ENCODE data around the gene UNKL.

The UNKL gene

DNA sequence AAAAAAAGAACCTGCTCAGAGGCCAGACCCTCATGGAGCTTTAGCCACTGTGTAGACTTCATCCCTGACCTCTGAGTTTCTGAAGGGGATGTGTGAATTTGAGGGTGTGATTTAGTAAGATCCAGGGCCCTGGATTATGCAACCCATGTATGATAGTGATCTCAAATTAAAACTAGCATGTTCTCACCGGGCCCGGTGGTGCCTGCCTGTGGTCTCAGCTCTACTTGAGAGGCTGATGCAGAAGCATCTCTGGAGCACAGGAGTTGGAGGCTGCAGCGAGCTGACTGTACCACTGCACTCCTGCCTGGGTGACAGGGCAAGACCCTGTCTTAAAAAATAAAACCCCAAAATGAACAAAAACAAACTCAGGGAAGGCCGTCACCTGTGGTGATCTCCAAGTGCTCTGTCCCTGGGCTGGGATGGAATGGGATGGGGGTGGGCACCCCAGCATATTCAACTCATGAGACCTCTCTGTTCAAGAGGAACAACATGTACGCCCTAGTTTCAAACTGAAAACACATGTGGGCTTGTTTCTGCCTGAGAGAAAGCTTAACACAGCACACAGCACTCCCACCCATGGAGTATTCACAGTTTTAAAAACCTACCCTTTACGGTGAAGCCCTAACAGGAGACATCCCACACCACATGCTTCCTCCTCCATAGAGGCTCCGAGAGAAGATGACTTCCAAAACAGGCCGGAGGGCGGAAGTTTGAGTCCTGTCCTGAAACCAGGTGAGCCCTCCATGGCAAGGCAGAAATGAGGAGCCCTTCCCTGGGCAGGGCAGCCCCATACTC lies 32.7 kb downstream of the UNKL start:
- Mint-ChIP-seq H3K4me1 (peaks cover 22% of the 10 kb centered on the region), H3K9me3 (no peaks in the 10 kb centered on the region), H3K27ac (no peak overlapping the region), H3K36me3 (peaks cover 63% of the 10 kb centered on the region), H3K4me3 (no peak overlapping the region)
- ATAC-seq (no peak), DNase-seq (ENCODE audit: low spot score in 2 of 2) (no peak)

DNA sequence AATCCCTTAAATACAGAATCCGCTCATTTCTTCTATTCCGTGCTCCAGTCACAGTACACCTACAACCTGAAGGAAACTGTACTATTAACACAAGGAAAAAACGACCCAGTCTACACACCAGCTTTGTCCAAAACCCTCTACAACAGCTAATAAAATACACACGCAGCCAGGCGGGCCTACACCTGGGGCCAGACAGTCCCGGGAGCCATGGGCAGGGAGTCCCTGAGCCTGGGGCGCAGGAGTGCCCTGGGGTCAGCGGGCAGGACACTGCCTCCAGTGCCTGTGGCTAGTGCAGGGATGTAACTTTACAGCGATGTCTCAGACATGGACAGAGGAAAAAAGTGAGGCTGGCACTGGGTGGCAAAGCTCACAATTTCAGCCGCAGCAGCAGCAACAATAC lies 34.3 kb downstream of the UNKL start:
- DNase-seq (ENCODE audit: low spot score in 2 of 2) (no peak), ATAC-seq (no peak)
- H3K36me3 Mint-ChIP-seq: peaks cover 69% of the 10 kb centered on the region
- peak overlapping the region; percentile 96 for H3K27ac Mint-ChIP-seq
- no peaks in the 10 kb centered on the region for H3K9me3 Mint-ChIP-seq
- peak overlapping the region; percentile 82 for H3K4me3 Mint-ChIP-seq
- H3K4me1 Mint-ChIP-seq: peaks cover 22% of the 10 kb centered on the region

DNA sequence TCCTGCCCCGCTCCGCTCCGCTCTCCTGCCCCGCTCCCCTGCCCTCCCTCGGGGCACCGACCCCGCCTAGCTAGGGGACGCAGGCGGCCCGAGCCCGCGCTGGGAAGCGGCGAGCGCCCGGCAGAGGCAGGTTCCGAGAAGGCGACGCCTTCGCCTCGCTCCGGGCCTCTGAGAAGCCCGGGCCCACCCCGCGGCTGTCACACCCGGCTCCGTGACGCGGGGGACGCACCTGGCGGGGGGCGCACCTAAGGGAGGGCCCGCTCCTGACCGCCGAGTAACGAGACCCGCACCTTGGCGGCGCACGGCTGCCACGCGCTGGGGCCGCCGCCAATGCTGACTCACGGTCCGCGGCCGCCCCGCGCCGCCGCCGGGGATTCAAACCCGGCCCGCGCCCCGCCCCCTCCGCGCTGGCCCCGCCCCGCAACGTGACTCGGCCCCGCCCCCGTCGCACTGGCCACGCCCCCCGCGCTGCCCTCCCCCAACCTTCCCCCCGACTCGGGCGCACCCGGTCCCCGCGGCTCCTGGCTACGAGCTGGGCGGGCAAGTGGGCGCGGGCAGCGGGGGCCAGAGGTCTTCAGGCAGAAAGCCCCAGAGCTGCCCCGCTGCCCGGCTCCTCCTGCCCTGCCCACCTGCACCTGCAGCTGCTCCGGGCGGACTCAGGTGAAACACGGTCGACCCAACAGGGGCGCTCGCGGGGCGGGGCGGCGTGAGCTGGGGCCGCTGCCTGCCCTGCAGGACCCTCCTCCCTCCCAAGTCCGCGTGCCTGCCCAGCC lies 35.0 kb downstream of the UNKL start:
- ATAC-seq: peak; percentile 79
- peak overlapping the region; percentile 96 for H3K27ac Mint-ChIP-seq
- peaks cover 63% of the 10 kb centered on the region for H3K36me3 Mint-ChIP-seq
- H3K4me1 Mint-ChIP-seq: peaks cover 22% of the 10 kb centered on the region
- H3K9me3 Mint-ChIP-seq: no peaks in the 10 kb centered on the region
- peak overlapping the region; percentile 82 for H3K4me3 Mint-ChIP-seq
- DNase-seq (ENCODE audit: low spot score in 2 of 2): peak; percentile 69 to 84

DNA sequence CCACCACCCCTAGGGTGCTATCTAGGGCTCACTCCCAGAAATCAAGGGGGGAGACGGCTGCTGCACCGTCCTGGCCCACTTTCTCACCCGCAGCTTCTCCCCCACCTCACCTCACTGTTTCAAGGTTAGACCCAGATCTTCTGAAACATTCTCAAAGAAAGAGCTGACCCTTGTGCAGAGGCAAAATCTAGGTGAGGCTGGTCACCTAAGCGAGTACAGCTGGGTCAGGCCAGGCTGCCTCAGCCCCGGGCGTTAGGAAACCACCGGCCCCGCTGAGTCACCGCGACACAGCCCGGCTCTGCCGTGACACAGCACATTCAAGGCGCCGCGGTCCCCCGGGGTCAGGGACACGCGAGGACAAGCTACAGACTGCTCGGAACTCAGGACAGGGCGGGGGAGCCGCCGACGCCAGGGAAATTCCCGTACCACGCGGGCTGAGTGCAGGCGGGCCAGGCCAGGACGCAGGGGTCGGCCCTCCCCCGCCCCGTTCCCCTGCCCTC lies 35.6 kb downstream of the UNKL start:
- peak overlapping the region; percentile 96 for H3K27ac Mint-ChIP-seq
- H3K4me3 Mint-ChIP-seq: peak overlapping the region; percentile 82
- ATAC-seq: peak; percentile 88

DNA sequence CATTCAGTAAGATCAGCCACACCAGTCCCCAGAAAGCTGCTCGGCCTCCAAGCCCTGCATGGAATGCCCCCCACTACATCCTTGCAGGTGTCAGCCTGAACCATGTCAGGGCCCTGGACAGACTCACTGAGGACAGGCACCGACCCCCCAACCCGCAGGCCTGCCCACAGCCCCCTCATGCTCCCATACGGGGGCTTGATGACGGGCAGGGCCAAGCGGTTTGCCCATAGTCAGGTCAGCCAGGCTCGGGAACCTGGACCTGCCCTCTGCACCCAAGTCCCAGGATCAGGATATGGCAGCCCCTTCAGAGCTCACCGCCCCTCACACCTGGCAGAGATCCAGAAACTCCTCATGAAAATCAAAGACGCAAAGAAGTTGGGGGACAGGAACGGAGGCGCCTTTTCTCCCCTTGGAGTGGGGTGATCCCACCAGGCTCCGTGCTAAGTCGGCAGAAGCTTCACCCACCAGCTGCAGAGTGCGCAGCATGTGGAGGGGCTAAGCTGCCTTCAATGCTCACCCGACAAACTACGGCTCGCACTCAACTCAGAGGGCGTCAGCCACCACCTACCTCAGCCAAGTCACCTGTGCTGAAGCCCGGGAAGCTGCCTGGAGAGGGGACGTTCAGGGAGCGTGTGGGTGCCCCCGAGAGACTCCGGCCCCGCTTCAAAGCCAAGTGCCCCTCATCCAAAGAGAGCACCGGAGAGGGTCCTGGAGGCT lies 36.3 kb downstream of the UNKL start:
- ATAC-seq (no peak), DNase-seq (ENCODE audit: low spot score in 2 of 2) (no peak)
- H3K36me3 Mint-ChIP-seq: peaks cover 61% of the 10 kb centered on the region
- H3K27ac Mint-ChIP-seq: peak overlapping the region; percentile 96
- no peaks in the 10 kb centered on the region for H3K9me3 Mint-ChIP-seq
- H3K4me1 Mint-ChIP-seq: peaks cover 22% of the 10 kb centered on the region
- peak overlapping the region; percentile 82 for H3K4me3 Mint-ChIP-seq

More for the DNA sequence above, 35.6 kb downstream of the UNKL start:
- Mint-ChIP-seq H3K36me3 (peaks cover 63% of the 10 kb centered on the region), H3K4me1 (peaks cover 22% of the 10 kb centered on the region), H3K9me3 (no peaks in the 10 kb centered on the region)
- peak; percentile 58 to 81 for DNase-seq (ENCODE audit: low spot score in 2 of 2)

DNA sequence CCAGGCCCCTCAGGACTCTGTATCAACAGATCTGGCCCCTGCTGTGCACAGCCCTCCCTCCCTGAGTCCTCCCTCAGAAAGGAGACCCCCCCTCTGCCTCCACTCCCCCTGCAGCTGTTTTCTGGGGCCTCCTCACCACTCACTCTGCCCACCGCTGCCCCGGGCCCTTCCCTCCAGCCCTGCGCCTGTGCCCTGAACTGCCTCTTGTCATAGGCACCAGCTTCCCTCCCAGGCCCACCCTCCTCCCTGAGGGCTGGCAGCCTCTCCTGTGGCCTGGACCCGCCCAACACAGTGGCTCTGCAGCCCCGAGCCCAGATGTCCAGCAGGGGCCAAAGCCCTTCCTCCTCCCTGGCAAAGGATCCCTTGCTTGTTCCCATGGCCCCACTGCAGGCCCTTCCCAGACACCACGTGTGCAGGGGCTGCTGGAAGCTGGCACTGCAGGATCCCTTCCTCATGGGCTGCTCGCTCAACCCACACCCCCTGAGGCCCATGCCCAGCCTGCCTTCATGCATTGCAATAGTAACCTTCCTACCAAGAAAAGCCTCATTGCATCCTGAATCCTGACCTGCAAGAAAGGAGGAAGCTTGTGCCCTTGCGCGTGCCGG lies 37.0 kb downstream of the UNKL start:
- Mint-ChIP-seq H3K9me3 (no peaks in the 10 kb centered on the region), H3K4me3 (peak overlapping the region; percentile 82), H3K36me3 (peaks cover 53% of the 10 kb centered on the region), H3K27ac (peak overlapping the region; percentile 96), H3K4me1 (peaks cover 22% of the 10 kb centered on the region)
- DNase-seq (ENCODE audit: low spot score in 2 of 2) (no peak), ATAC-seq (no peak)

DNA sequence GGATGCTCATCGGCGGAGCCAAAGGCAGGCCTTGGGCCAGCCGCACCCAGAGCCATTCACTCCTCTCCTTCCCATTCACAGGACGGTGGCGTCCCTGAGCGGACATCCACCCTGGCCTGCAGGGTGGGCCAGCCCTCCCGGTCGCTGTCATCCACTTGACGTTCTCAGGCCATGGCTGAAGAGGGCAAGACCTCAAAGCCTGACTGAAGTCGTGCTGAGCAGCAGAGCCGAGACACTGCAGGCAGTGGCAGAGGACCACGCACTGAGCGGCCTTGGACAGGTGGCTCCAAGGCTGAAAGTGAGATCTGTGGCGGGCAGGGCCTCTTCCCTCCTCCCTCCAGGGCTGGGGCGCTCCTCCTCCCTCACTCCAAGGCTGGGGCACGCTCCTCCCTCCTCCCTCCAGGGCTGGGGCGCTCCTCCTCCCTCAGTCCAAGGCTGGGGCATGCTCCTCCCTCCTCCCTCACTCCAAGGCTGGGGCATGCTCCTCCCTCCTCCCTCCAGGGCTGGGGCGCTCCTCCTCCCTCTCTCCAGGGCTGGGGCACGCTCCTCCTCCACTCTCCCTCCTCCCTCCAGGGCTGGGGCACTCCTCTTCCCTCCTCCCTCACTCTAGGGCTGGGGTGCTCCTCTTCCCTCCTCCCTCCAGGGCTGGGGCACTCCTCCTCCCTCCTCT lies 38.6 kb downstream of the UNKL start:
- Mint-ChIP-seq H3K36me3 (peaks cover 51% of the 10 kb centered on the region), H3K4me3 (no peak overlapping the region), H3K4me1 (peaks cover 22% of the 10 kb centered on the region), H3K9me3 (no peaks in the 10 kb centered on the region), H3K27ac (peak overlapping the region; percentile 81)
- DNase-seq (ENCODE audit: low spot score in 2 of 2): no peak
- no peak for ATAC-seq

DNA sequence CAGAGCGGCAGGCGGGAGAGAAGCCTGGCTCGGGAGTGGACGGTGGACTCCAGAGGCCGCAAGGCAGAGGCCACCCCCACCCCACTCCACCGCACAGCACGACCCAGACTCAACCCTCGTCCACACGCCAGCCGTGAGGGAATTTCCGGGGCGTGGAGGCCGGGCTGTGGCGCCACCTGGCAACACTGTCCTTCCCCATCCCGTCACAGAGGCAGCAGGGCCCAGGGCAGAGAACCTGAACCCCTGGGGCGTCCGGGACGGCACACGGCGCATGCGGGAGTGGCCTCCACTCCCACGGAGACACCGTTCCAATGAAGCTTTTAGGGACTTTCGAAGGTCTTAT lies 39.2 kb downstream of the UNKL start:
- Mint-ChIP-seq H3K4me3 (no peak overlapping the region), H3K36me3 (peaks cover 51% of the 10 kb centered on the region), H3K27ac (no peak overlapping the region), H3K4me1 (peaks cover 21% of the 10 kb centered on the region), H3K9me3 (no peaks in the 10 kb centered on the region)
- DNase-seq (ENCODE audit: low spot score in 2 of 2): no peak
- ATAC-seq: no peak

DNA sequence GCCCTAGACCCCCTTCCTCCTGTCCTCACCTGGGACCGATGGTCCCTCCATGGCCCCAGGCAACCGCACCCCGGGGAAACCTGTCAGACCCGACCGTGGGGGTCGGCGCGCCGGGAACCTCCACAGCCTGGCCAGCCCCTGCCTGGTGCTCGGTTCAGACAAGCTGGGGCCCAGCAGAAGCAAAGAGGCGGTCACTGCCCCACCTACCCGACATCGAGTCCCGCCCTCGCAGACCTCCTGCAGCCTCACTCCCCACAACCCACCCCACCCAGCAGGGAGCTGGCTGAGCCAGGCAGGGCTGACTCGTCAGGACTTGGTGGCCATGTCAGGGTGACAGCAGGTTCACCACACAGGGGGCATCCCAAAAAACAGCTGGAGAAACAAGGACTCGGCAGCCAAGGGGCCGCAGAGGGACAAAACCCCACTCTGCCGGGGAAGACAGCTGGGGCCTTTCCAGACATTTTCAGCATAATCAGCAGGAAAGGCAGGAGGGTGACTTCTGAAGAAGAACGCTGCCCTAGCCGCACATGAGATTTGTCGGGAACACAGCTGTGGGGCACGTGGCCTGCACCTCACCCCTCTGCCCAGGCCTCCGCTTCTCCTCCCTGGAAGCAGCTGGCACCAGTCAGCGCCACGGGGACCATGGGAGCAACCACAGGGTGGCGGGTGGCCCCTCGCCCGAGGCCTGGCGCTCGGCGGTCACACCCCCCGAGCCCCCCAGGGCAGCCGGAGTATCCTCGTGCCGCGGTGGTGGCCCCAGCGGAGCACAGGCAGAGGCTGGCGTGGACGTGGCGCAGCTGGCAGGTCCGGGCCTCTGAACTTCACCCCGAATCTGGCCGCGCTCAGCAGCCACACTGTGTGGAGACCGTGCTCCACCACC lies 39.8 kb downstream of the UNKL start:
- H3K4me1 Mint-ChIP-seq: peaks cover 16% of the 10 kb centered on the region
- H3K27ac Mint-ChIP-seq: no peak overlapping the region
- DNase-seq (ENCODE audit: low spot score in 2 of 2): no peak
- no peaks in the 10 kb centered on the region for H3K9me3 Mint-ChIP-seq
- no peak for ATAC-seq
- no peak overlapping the region for H3K4me3 Mint-ChIP-seq
- peaks cover 52% of the 10 kb centered on the region for H3K36me3 Mint-ChIP-seq

DNA sequence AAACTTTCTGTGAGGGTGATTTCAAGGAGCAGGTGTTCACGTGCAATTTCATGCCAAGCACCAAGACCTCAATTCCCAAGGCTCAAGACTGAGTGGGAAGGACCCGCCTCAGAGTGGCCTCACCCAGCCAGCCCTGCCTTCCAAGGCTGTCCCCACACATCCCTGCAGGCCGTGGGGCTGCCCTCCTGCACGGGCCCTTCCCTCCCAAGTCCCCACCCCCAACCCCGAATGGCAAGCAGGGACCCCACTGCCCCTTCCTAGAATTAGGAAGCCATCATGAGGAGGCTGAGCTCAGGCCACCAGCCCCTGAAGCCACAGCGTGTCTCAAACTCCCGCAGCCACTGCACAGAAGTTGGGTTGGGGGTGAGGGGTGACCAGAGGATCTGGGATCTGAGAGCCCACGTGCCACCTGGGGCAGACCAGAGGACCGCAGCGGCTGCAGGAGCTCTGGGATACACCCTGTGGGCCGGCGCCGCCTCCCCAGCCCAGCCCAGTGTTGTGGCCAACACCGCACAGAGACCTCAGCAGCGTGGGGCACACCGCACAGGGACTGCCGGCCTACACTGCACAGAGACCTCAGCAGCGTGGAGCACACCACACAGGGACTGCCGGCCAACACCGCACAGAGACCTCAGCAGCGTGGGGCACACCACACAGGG lies 42.1 kb downstream of the UNKL start:
- Mint-ChIP-seq H3K27ac (no peak overlapping the region), H3K4me1 (no peaks in the 10 kb centered on the region), H3K9me3 (no peaks in the 10 kb centered on the region), H3K36me3 (peaks cover 56% of the 10 kb centered on the region), H3K4me3 (no peak overlapping the region)
- DNase-seq (ENCODE audit: low spot score in 2 of 2) (no peak), ATAC-seq (no peak)

DNA sequence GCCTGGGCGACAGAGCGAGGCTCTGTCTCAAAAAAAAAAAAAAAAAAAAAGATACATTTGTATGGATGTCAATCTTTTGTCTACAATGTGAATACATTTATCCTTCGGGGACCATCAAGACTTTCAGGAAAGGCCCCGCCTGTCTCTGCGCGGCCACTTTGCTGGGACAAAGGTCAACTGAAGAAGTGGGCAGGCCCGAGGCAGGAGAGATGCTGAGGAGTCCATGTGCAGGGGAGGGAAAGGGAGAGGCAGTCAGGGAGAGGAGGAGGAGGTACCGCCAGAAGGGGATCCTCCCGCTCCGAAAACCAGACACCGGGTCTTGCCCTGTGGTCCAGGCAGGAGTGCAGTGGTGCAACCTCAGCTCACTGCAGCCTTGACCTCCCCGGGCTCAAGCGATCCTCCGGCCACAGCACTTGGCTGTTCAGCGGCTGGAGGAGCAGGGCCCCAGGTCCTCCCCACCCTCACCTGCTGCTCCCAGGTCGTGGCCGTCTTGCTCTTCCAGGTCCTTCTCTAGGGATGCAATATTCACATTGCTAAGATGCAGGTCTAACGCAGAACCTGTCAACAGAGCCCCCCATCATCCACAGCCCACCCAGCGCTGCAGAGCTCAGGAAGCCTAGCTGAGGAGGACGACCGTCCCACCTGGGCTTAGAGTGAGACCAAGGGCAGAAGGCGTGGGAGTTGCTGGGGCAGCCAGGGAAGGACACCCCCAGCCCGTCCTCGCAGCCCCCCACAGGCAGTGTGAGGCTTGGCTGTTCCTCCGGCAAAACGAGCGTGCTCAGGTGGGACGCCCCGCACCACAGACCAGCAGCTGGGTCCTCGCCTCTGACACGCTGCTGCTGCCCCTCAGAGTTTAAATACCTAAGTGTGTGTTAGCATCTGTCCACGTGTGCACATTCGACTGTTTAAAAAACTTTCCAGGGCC lies 43.2 kb downstream of the UNKL start:
- DNase-seq (ENCODE audit: low spot score in 2 of 2) (no peak), ATAC-seq (no peak)
- H3K4me1 Mint-ChIP-seq: no peaks in the 10 kb centered on the region
- H3K36me3 Mint-ChIP-seq: peaks cover 54% of the 10 kb centered on the region
- H3K27ac Mint-ChIP-seq: no peak overlapping the region
- no peak overlapping the region for H3K4me3 Mint-ChIP-seq
- H3K9me3 Mint-ChIP-seq: no peaks in the 10 kb centered on the region

DNA sequence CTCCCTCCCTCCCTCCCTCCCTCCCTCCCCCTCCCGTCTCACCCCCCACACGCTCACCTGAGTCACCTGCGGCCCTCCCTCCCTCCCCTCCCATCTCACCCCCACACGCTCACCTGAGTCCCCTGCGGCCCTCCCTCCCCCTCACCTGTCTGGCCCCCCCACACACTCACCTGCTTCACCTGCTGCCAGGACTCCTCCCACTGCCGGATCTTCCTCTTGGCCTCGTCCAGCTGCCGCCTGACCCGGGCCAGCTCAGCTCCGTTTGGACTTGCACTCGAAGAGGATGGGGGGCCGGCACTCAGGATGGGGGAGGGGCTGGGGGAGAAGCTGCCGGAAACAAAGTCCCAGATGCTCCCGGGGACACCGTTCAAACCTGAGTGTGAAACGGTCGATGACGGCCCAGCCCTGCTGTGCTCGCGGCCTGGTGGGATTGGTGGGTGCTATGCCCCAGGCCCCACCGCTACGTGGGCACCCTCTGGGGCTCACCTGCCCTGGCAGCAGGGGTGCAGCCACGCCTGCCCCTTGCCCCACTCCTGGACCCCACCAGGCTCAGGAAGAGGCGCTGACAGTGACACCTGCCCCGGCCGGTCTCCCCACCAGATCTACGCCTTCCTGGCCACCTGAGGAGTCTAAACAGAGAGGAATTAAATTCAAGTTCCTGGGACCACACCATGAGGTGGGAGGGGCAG lies 46.9 kb downstream of the UNKL start:
- Mint-ChIP-seq H3K27ac (no peak overlapping the region), H3K4me1 (no peaks in the 10 kb centered on the region), H3K9me3 (no peaks in the 10 kb centered on the region), H3K36me3 (peaks cover 88% of the 10 kb centered on the region), H3K4me3 (no peak overlapping the region)
- DNase-seq (ENCODE audit: low spot score in 2 of 2) (no peak), ATAC-seq (no peak)
